Measurements from ENCODE around the gene C1QTNF9B. TPM values are rescaled to one million over a fixed set of nuclear protein-coding genes. Genes with fewer than 3 reads are reported as not detected.

The C1QTNF9B gene
- total and polyA plus RNA-seq, 2 of the 8 experiments (the other 6 are each of a cell fraction or from before 2014, with no cell fraction given) = 0.11 TPM; not detected in 1

GRCh38 chr13:23844132-23844531 lies 53.2 kb downstream of the C1QTNF9B start (continued):
- no peak for TF ChIP-seq ATF2 (IDR thresholded peaks at IDR 0.05; ENCODE audit: low read length)
- TF ChIP-seq CBX8 (IDR thresholded peaks at IDR 0.05; ENCODE audit: borderline replicate concordance, low read depth, low read length) = no peak
- no peak for TF ChIP-seq SUZ12 (IDR thresholded peaks at IDR 0.05; ENCODE audit: low read length)
- TF ChIP-seq NRF1 (IDR thresholded peaks at IDR 0.05; ENCODE audit: low read depth, low read length) = no peak
